ENCODE results near the gene AMHR2. TPM values are rescaled to one million over a fixed set of nuclear protein-coding genes. Genes with fewer than 3 reads are reported as not detected.
"Not testable (repeated sequence)": the region's sequence is repeated elsewhere in the genome, so short reads cannot be mapped to it uniquely, and the experiment has no call there.

AMHR2 gene
- total RNA-seq, 1 donor from 2014 or later, result 0.60 TPM

DNA sequence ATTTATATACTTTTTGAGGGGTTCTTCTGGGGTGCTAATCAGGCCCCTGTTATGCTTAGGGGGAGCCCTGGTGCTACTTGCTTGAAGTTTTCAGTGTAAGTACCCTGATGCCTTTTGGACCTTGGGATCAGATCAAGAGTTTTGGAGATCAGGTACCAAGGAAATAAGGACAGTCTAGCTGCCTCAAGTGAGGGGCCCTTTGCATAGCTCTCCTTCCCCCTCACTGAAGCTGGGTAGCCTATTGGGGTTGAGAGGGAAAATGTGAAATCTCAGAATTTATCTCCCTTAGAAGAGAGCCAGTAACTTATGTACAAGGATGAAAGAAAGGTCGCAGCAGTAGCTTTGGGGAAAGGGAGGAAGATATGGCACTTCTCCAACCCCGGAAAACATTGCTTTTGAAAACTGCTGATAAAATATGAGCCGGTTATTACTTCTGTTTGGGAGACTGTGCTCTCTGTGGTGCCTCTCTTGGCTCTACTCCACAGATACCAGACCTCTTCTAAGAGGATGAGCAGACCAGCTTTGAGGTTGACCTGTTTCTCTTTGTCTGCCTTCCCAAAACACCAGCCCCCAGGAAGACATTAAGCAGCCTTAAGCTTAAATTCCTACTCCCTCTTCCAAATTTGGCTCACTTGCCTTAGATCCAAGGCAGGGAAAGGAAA lies 8.8 kb upstream of the AMHR2 start:
- DNase-seq (ENCODE audit: low spot score), result peak; percentile 15

DNA sequence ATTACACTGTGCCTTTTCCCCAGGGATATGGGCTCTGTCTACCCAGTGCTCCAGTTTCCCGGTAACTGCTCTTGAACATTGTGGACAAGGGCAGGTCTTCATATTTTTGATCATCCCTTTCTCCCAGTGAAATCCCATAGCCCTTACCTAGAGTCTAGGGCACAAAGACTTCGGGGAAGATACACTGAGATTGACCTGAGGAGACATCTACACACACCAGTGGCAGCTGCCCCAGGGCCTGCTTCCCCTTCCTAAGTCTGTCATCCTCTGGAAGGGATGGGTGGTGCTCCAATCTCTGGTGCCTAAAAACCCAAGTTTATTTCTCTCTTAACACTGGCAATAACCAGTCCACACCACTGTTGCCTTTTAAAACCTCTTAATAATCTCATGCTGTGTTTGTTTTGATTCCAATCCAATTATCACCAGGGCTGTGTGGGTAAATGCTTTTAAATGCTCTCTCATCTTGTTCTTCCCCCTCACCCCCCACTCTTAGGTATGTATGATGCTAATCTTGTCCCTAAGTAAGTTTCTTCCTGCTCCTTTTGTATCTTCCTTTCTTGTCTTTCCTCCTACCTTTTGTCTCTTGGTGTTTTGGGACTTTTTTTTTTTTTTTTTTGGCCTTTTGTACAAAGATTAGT lies 7.8 kb upstream of the AMHR2 start:
- not testable (repeated sequence) for DNase-seq (ENCODE audit: low spot score)

DNA sequence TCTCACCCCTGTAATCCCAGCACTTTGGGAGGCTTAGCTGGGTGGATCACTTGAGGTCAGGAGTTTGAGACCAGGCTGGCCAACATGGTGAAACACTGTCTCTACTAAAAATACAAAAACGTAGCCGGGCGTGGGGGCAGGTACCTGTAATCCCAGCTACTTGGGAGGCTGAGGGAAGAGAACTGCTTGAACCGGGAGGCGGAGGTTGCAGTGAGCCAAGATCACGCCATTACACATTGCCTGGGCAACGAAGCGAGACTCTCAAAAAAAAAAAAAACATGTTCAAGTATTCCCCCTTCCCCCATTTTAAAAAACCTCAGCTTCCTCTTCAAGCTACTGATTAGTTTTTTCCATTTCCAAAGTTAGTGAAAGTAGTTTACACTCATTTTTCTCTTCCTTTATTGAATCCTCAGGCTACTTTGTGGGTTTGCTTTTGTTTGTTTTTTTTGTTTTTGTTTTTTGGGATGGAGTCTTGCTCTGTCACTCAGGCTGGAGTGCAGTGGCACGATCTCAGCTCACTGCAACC lies 6.3 kb upstream of the AMHR2 start:
- DNase-seq (ENCODE audit: low spot score), result not testable (repeated sequence)

DNA sequence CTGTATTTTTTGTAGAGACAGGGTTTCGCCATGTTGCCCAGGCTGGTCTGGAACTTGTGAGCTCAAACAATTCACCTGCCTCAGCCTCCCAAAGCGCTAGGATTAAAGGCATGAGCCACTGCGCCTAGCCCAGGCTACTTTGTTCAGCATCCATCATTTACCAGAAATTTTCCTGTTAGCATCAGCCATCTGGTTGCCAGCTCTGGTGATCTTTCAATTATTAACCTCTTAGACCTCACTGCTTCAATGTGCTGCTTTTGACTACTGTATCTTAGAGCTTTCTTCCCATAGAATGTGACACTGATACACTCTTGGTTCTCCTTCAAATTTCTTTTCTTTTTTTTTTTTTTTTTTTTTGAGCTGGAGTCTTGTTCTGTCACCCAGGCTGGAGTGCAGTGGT lies 5.4 kb upstream of the AMHR2 start:
- no peak for DNase-seq (ENCODE audit: low spot score)

- DNase-seq (ENCODE audit: low spot score), result no peak
Measured at GRCh38 chr12:53419756-53420155, 3.9 kb upstream of the AMHR2 start.

- not testable (repeated sequence) for DNase-seq (ENCODE audit: low spot score)
Measured at GRCh38 chr12:53422247-53422646, 1.4 kb upstream of the AMHR2 start.

- no peak for DNase-seq (ENCODE audit: low spot score)
Measured at GRCh38 chr12:53424626-53425514, 1.2 kb downstream of the AMHR2 start.

GRCh38 chr12:53425515-53426150 lies 2.0 kb downstream of the AMHR2 start:
- no peak for DNase-seq (ENCODE audit: low spot score)

DNA sequence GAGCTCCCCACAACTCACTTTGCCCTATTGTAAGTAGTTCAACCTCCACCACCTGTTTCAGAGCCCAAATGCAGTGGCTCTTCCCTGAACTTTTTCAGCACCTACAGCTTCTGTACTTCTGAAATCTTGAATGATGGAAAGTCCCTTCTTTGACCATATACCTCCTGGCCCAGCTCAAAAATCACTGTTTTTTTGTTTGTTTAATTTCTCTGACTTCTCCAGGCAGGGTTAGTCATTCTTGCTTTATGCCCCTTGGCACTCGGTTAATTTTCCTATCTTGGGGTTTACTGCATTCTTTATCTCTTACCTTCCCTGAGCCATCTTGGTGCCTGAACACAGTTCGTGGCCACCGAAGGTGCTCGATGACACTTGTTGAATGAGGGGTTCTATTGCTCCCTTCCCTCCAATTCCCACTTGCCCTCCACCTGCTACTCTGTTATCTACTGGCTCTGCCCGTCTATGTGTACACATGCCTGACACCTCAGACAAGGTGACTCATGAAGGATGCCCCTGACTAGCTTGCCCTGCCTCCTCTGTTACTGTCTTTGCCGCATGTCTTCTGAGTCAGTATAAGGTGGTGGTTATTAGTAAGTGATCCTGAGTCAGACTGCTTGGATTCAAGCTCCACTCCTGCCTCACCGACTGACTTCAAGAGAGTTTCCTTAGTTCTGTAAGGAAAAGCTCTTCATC lies 4.4 kb downstream of the AMHR2 start:
- DNase-seq (ENCODE audit: low spot score), result no peak

DNA sequence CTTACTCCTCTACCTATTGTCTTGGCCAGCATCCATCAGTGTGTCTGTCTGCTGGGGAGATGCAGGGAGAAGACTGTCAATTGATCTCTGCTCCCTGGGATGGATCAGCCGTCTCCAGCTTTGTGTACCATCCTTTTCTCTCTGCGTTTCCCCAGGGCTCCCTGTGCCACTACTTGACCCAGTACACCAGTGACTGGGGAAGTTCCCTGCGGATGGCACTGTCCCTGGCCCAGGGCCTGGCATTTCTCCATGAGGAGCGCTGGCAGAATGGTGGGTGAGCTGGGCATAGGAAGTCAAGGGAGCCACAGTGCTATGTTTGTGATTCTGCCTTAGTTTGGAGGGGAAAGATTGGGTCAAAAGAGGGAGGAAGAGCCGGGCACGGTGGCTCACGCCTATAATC lies 5.1 kb downstream of the AMHR2 start:
- DNase-seq (ENCODE audit: low spot score), result no peak

DNA sequence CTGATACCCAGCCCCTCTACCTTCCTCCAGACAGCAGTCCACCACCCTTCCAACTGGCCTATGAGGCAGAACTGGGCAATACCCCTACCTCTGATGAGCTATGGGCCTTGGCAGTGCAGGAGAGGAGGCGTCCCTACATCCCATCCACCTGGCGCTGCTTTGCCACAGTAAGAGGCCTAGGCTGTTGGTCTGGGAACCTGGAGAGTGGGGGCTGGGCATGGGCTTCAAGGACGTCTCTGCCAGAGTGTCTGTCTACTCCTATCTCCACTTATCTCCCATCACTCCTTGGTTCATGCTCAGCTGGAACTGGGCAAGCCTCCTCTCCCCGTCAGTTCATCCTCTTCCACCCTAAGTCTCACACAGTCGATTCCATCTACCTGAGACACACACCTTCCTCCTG lies 6.5 kb downstream of the AMHR2 start:
- no peak for DNase-seq (ENCODE audit: low spot score)

GRCh38 chr12:53431187-53431586 lies 7.5 kb downstream of the AMHR2 start:
- DNase-seq (ENCODE audit: low spot score), result no peak

DNA sequence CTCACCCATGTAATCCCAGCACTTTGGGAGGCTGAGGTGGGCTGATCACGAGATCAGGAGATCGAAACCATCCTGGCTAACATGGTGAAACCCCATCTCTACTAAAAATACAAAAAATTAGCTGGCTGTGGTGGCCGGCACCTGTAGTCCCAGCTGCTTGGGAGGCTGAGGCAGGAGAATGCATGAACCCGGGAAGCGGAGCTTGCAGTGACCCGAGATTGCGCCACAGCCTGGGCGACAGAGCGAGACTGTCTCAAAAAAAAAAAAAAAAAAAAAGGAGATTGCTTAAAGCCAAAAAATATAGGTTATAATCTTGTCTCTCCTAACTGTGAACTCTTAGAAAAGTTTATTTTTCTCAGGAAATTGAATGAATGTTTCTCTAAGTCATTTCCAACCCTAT lies 11.7 kb downstream of the AMHR2 start:
- DNase-seq (ENCODE audit: low spot score), result not testable (repeated sequence)

GRCh38 chr12:53439582-53439981 lies 15.9 kb downstream of the AMHR2 start:
- DNase-seq (ENCODE audit: low spot score), result not testable (repeated sequence)

GRCh38 chr12:53441040-53441833 lies 17.6 kb downstream of the AMHR2 start, which contains the start of gene PRR13:
PRR13 (plus strand) TSS chr12:53441734; CDS start chr12:53442715, 981 bp downstream.
- peak; percentile 100 for DNase-seq (ENCODE audit: low spot score)

DNA sequence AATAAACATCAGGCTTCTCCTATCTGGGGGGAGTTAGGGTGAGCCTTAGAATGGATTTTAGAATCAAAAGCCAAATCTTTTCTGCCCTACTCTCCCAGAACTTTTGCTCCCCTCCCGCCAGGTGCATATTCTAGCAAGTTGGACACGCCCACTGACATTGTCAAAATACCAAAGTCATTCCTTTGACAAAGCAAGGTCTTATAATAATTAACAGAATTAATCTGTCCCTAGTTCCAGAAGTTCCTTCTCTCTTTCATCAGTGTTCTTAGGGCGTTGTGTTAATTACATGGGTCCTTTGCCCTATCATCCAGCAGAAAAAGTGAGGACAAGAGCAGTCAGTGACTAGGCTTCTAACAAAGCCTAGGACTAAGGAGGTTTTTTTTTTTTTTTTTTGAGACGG lies 20.3 kb downstream of the AMHR2 start:
- peak; percentile 40 for DNase-seq (ENCODE audit: low spot score)

GRCh38 chr12:53444593-53445325 lies 21.1 kb downstream of the AMHR2 start:
- not testable (repeated sequence) for DNase-seq (ENCODE audit: low spot score)

DNA sequence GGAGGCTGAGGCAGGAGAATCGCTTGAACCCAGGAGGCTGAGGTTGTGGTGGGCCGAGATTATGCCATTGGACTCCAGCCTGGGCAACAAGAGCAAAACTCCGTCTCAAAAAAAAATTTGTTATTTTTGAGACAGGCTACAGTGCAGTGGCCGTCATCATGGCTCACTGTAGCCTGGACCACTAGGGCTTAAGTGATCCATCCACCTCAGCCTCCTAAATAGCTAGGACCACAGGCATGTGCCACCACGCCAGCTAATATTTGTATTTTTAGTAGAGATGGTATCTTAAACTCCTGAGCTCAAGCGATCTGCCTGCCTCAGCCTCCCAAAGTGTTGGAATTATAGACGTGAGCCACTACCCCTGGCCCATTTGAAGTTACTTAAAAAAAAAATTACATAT lies 27.3 kb downstream of the AMHR2 start:
- DNase-seq (ENCODE audit: low spot score), result no peak

- DNase-seq (ENCODE audit: low spot score), result peak; percentile 98
Measured at GRCh38 chr12:53451661-53452158, 28.1 kb downstream of the AMHR2 start, which contains the start of gene PCBP2. PCBP2 (plus strand) TSS chr12:53452102; CDS start chr12:53454801, 2,699 bp downstream.
